ENCODE measurements around the gene MPPE1. TPM values are rescaled to one million over a fixed set of nuclear protein-coding genes. Genes with fewer than 3 reads are reported as not detected.
"Not testable (repeated sequence)": the region's sequence is repeated elsewhere in the genome, so short reads cannot be mapped to it uniquely, and the experiment has no call there.

MPPE1 gene
- total and polyA plus RNA-seq, 12 donors = 18.3 to 45.9 (median 34.1) TPM

DNA sequence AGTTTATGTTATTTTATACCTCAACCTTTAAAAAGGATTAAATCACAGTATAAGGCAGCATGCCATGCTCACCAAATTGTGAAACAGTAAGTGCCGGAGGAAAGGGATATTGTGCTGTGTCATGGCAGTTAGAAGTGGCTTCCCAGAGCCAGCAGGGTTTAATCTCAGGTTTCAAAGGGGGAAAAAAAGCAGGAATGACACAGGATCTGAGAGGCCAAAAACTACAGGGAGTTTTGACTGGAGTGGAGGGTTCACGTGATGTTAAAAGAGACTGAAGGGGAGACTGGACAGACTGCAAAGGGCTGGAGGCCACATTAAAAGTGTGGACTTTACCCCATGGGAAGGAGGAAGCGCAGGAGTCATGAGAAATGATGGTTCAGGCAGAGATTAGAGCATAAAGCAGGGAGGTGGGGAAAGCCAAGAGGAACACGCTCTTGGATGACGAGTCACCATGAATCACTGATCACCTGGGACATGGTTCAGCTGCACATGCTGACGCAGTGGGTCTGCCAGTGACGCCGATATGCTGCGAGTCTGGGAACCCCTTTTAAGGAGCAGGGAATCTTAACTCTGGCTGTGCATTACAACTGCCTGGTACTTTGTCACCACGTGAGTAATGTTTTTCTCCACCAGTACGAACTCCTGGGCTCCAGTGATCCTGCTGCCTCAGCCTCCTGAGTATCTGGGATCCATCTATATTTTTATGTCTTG is 50.8 kb downstream of the MPPE1 start:
- Histone ChIP-seq H3K9me3 (no peaks in the 10 kb centered on the region), H3K36me3 (peaks cover 0 to 26% (median 0%) of the 10 kb centered on the region in 9 donors), H3K4me1 (peaks cover 0 to 73% (median 24%) of the 10 kb centered on the region in 9 donors), H3K27me3 (no peaks in the 10 kb centered on the region), H3K27ac (peak overlapping the region in 9 of 10 donors; percentile 9 to 83 (median 72)), H3K4me3 (peak overlapping the region in 3 of 10 donors; percentile 13 to 16 (median 14))
- WGBS, 2 donors = 37 to 43% methylated on average over 11 of the region's 11 CpGs
- ATAC-seq = peak; percentile 44 to 96 (median 80)
- intact Hi-C loops (cut with DNase I) = loop anchor here in 4 of 10 donors (5.0 to 10.0 kb wide), 4 partner anchors 47 to 127 kb away; partner anchors contain the start of genes MPPE1 (in 3 of the 4) and IMPA2 (in 1 of the 4)
- DNase-seq = peak; percentile 34 to 51
- TF ChIP-seq, protein P1, sequence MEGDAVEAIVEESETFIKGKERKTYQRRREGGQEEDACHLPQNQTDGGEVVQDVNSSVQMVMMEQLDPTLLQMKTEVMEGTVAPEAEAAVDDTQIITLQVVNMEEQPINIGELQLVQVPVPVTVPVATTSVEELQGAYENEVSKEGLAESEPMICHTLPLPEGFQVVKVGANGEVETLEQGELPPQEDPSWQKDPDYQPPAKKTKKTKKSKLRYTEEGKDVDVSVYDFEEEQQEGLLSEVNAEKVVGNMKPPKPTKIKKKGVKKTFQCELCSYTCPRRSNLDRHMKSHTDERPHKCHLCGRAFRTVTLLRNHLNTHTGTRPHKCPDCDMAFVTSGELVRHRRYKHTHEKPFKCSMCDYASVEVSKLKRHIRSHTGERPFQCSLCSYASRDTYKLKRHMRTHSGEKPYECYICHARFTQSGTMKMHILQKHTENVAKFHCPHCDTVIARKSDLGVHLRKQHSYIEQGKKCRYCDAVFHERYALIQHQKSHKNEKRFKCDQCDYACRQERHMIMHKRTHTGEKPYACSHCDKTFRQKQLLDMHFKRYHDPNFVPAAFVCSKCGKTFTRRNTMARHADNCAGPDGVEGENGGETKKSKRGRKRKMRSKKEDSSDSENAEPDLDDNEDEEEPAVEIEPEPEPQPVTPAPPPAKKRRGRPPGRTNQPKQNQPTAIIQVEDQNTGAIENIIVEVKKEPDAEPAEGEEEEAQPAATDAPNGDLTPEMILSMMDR (IDR thresholded peaks at IDR 0.05) = no peak

DNA sequence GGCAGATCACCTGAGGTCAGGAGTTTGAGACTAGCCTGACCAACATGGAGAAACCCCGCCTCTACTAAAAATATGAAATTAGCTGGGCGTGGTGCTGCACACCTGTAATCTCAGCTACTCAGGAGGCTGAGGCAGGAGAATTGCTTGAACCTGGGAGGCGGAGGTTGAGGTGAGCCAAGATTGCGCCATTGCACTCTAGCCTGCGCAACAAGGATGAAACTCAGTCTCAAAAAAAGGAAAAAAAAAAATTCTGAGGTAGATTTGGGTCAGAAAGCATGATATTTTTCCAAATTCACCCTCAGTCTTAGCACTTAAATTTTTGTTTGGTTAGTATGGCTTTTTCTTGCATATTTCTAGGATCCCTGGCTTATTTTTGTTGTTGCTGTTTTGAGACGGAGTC is 53.6 kb downstream of the MPPE1 start:
- Histone ChIP-seq H3K4me1 (peaks cover 0 to 74% (median 28%) of the 10 kb centered on the region in 9 donors), H3K36me3 (peaks cover 0 to 26% (median 0%) of the 10 kb centered on the region in 9 donors)
- intact Hi-C loops (cut with DNase I) = loop anchor here in 3 of 10 donors (5.0 to 10.0 kb wide), 3 partner anchors 50 to 130 kb away; partner anchors contain the start of genes MPPE1 (in 2 of the 3) and IMPA2 (in 1 of the 3)
- not testable (repeated sequence) for DNase-seq, H3K9me3 ChIP-seq, H3K27ac ChIP-seq, ATAC-seq, H3K4me3 ChIP-seq, H3K27me3 ChIP-seq
- 88 to 95% methylated on average over 6 of the region's 6 CpGs for WGBS, 2 donors

DNA sequence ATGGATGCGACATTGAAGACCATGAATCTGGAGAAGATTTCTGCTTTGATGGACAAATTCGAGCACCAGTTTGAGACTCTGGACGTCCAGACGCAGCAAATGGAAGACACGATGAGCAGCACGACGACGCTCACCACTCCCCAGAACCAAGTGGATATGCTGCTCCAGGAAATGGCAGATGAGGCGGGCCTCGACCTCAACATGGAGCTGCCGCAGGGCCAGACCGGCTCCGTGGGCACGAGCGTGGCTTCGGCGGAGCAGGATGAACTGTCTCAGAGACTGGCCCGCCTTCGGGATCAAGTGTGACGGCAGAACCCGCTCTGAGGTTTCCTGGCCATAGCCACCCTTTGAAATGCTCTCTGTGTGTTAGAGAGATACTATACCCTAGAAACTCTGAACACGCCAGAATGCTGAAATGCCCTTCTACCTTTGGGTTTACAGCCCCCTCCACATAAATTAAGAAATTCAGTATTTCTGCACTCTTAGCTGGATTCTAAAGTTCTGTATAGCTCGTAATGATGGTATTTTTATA is 56.2 kb downstream of the MPPE1 start:
- H3K36me3 ChIP-seq = peaks cover 0 to 26% (median 0%) of the 10 kb centered on the region in 9 donors
- peak in 6 of 8 donors; percentile 17 to 39 (median 26) for ATAC-seq
- no peaks in the 10 kb centered on the region for H3K9me3 ChIP-seq
- peaks cover 0 to 54% (median 27%) of the 10 kb centered on the region in 9 donors for H3K4me1 ChIP-seq
- DNase-seq = peak; percentile 15 to 23
- intact Hi-C loops (cut with DNase I) = loop anchor here in 7 of 10 donors (2.0 to 10.0 kb wide), 8 partner anchors 45 to 133 kb away; partner anchors contain the start of genes MPPE1 (in 4 of the 7) and IMPA2 (in 2 of the 7)
- H3K4me3 ChIP-seq = peak overlapping the region; percentile 65 to 97 (median 82)
- peak overlapping the region; percentile 86 to 99 (median 93) for H3K27ac ChIP-seq
- TF ChIP-seq, protein P1 (IDR thresholded peaks at IDR 0.05) = no peak
- 0 to 1% methylated on average over 23 of the region's 23 CpGs for WGBS, 2 donors
- no peaks in the 10 kb centered on the region for H3K27me3 ChIP-seq

DNA sequence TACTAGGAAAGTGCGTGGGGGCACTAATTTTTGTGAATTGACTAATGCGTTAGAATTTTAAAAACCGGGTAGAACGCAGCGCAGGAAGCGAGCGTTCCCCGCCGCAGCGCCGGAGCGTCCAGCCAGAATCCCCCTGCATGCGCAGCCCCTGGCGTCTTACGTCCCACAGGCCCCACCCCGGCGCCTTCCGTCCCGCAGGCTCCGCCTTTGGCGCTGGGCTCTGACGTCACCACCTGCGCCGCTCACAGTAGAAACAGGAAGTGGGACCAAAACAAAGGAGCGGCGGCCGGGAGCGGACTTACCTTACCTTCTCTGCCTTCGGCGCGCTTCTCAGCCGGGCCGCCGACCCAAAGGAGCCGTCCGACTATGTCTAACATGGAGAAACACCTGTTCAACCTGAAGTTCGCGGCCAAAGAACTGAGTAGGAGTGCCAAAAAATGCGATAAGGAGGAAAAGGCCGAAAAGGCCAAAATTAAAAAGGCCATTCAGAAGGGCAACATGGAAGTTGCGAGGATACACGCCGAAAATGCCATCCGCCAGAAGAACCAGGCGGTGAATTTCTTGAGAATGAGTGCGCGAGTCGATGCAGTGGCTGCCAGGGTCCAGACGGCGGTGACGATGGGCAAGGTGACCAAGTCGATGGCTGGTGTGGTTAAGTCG is 56.8 kb downstream of the MPPE1 start, which contains the start of gene CHMP1B:
CHMP1B (plus strand) TSS at position 268 of the 660 bp plus-strand sequence; CDS start at position 367, 99 bp downstream.
- ATAC-seq (peak; percentile 98 to 100 (median 99)), DNase-seq (peak; percentile 98)
- peak within 1 kb of the TSS; percentile 65 to 97 (median 82) for H3K4me3 ChIP-seq
- intact Hi-C loops (cut with DNase I) = loop anchor here in 7 of 10 donors (2.0 to 10.0 kb wide), 8 partner anchors 44 to 134 kb away; partner anchors contain the start of genes MPPE1 (in 4 of the 7) and IMPA2 (in 2 of the 7)
- no peaks in the 10 kb centered on the region for H3K9me3 ChIP-seq
- H3K4me1 ChIP-seq = peaks cover 0 to 48% (median 24%) of the 10 kb centered on the region in 9 donors
- TF ChIP-seq, protein P1 (IDR thresholded peaks at IDR 0.05) = no peak
- peaks cover 0 to 26% (median 0%) of the 10 kb centered on the region in 9 donors for H3K36me3 ChIP-seq
- H3K27ac ChIP-seq = peak within 1 kb of the TSS; percentile 86 to 99 (median 93)
- H3K27me3 ChIP-seq = no peaks in the 10 kb centered on the region
- WGBS, 2 donors = 0 to 1% methylated on average over 53 of the region's 53 CpGs

All from heart right ventricle (tissue), 16 donors.